GM12801 (cell line): Measurements from ENCODE around the gene TEX261.

ENCODE experiments used
- CTCF ChIP-seq: IDR thresholded peaks from one replicate; pipeline ENCODE4 v1.5.1; 2011; ENCODE audit warnings: control low read depth; ENCODE audit not compliant: insufficient read length; ENCODE audit errors: extremely low read depth

TEX261 gene

GRCh38 chr2:70978341-70979179, 16.1 kb downstream of the TEX261 start, which contains the start of gene ANKRD53:
TSS of gene ANKRD53 (plus strand) at chr2:70978630. CDS start at chr2:70978646, 16 bp downstream.
- no peak for TF ChIP-seq CTCF

GRCh38 chr2:70977605-70978205, 17.0 kb downstream of the TEX261 start:
- no peak for TF ChIP-seq CTCF

- no peak for TF ChIP-seq CTCF
Measured at GRCh38 chr2:70975237-70975636, 19.4 kb downstream of the TEX261 start.

- no peak for TF ChIP-seq CTCF
Measured at GRCh38 chr2:70974592-70974991, 20.1 kb downstream of the TEX261 start.

GRCh38 chr2:70967189-70967588, 27.5 kb downstream of the TEX261 start:
- TF ChIP-seq CTCF = no peak

GRCh38 chr2:70966681-70967080, 28.0 kb downstream of the TEX261 start:
- no peak for TF ChIP-seq CTCF

GRCh38 chr2:70965506-70965905, 29.2 kb downstream of the TEX261 start:
- no peak for TF ChIP-seq CTCF
